Measurements from ENCODE around the gene PIK3R2. TPM values are rescaled to one million over a fixed set of nuclear protein-coding genes. Genes with fewer than 3 reads are reported as not detected.

The PIK3R2 gene
- total and polyA plus RNA-seq, 2 experiments from 2014 or later = 8.5 to 66.6 TPM

- Mint-ChIP-seq H3K9me3 (no peaks in the 10 kb centered on the region), H3K4me3 (no peak overlapping the region), H3K4me1 (peaks cover 11% of the 10 kb centered on the region), H3K27me3 (ENCODE audit: insufficient read depth, low read depth, poor library complexity) (peaks cover 11% of the 10 kb centered on the region), H3K36me3 (ENCODE audit: low read depth) (peaks cover 24% of the 10 kb centered on the region), H3K27ac (no peak overlapping the region)
- peaks cover 6% of the 10 kb centered on the region for H4K20me1 ChIP-seq (replicated peaks; ENCODE audit: insufficient read depth)
- H2AFZ ChIP-seq = no peak overlapping the region
- peaks cover 10% of the 10 kb centered on the region; the same call in 1 of the 2 replicates for H3K4me1 ChIP-seq (ENCODE audit: insufficient read depth)
- no peak for DNase-seq (ENCODE audit: low spot score)
- no peak for ATAC-seq
- TF ChIP-seq ZNF462 (CRISPR knock-in tag; IDR thresholded peaks at IDR 0.05) (no peak), REST (IDR thresholded peaks at IDR 0.05; ENCODE audit: unreplicated experiment) (no peak), JUNB (IDR thresholded peaks at IDR 0.05; ENCODE audit: unreplicated experiment) (no peak), ZNF114 (CRISPR knock-in tag; IDR thresholded peaks at IDR 0.05) (no peak), POLR2AphosphoS5 (IDR thresholded peaks at IDR 0.05; ENCODE audit: low read depth) (no peak), EZH2phosphoT487 (IDR thresholded peaks at IDR 0.05; ENCODE audit: unreplicated experiment) (no peak), NANOG (IDR thresholded peaks at IDR 0.05; ENCODE audit: borderline replicate concordance) (no peak), ETS1 (IDR thresholded peaks at IDR 0.05) (no peak), EZH2 (IDR thresholded peaks at IDR 0.05; ENCODE audit: low read depth, unreplicated experiment) (no peak), CREB1 (CRISPR knock-in tag; IDR thresholded peaks at IDR 0.05; ENCODE audit: low read depth) (no peak)
- peaks cover 9% of the 10 kb centered on the region for H3F3A ChIP-seq (replicated peaks; ENCODE audit: low read depth)
- no peaks in the 10 kb centered on the region for H3K36me3 ChIP-seq (ENCODE audit: insufficient read depth)
- H3K79me2 ChIP-seq (replicated peaks; ENCODE audit: insufficient read depth) = no peaks in the 10 kb centered on the region; the same call in 1 of the 2 replicates
- no peak overlapping the region for H3K4me2 ChIP-seq
- no peak overlapping the region for H3K27ac ChIP-seq (ENCODE audit: low read depth)
- H3K27me3 ChIP-seq (ENCODE audit: insufficient read depth) = no peaks in the 10 kb centered on the region
- no peaks in the 10 kb centered on the region for H3K9me2 ChIP-seq (ENCODE audit: insufficient read depth)
- H3K4me3 ChIP-seq = no peak overlapping the region
These were observed 6.8 kb downstream of the PIK3R2 start for GRCh38 chr19:18159810-18160209.

All from GM23338 (cell line).